Measurements from ENCODE around the gene NCR3LG1.

NCR3LG1 gene

GRCh38 chr11:17397311-17398002 is 45.9 kb downstream of the NCR3LG1 start:
- DNase-seq (ENCODE audit: insufficient read length, low spot score): no peak
- TF ChIP-seq POLR2A (IDR thresholded peaks at IDR 0.05; ENCODE audit: low read depth, low read length): no peak
- no peak for TF ChIP-seq POU2F2 (IDR thresholded peaks at IDR 0.05; ENCODE audit: low read depth, low read length)
- TF ChIP-seq POLR2AphosphoS5 (IDR thresholded peaks at IDR 0.05; ENCODE audit: low read depth, low read length): no peak
- TF ChIP-seq PAX5 (IDR thresholded peaks at IDR 0.05; ENCODE audit: insufficient read depth, low read length, severe bottlenecking): no peak
- TF ChIP-seq TAF1 (IDR thresholded peaks at IDR 0.05; ENCODE audit: low read depth, low read length): no peak
- TF ChIP-seq SPI1 (IDR thresholded peaks at IDR 0.05; ENCODE audit: low read depth, low read length): no peak
- no peak for FAIRE-seq

- FAIRE-seq (no peak), DNase-seq (ENCODE audit: insufficient read length, low spot score) (no peak)
- TF ChIP-seq POLR2AphosphoS5 (IDR thresholded peaks at IDR 0.05; ENCODE audit: low read depth, low read length) (no peak), SPI1 (IDR thresholded peaks at IDR 0.05; ENCODE audit: low read depth, low read length) (no peak), PAX5 (IDR thresholded peaks at IDR 0.05; ENCODE audit: insufficient read depth, low read length, severe bottlenecking) (no peak), POU2F2 (IDR thresholded peaks at IDR 0.05; ENCODE audit: low read depth, low read length) (no peak), POLR2A (IDR thresholded peaks at IDR 0.05; ENCODE audit: low read depth, low read length) (no peak), TAF1 (IDR thresholded peaks at IDR 0.05; ENCODE audit: low read depth, low read length) (no peak)
Observed at GRCh38 chr11:17399236-17399635, 47.6 kb downstream of the NCR3LG1 start.

- DNase-seq (ENCODE audit: insufficient read length, low spot score) (peak; percentile 43), FAIRE-seq (peak; percentile 91)
- no peak for TF ChIP-seq PAX5 (IDR thresholded peaks at IDR 0.05; ENCODE audit: insufficient read depth, low read length, severe bottlenecking)
- no peak for TF ChIP-seq POLR2A (IDR thresholded peaks at IDR 0.05; ENCODE audit: low read depth, low read length)
- TF ChIP-seq POLR2AphosphoS5 (IDR thresholded peaks at IDR 0.05; ENCODE audit: low read depth, low read length): no peak
- TF ChIP-seq TAF1 (IDR thresholded peaks at IDR 0.05; ENCODE audit: low read depth, low read length): no peak
- peak; percentile 89 for TF ChIP-seq SPI1 (IDR thresholded peaks at IDR 0.05; ENCODE audit: low read depth, low read length)
- no peak for TF ChIP-seq POU2F2 (IDR thresholded peaks at IDR 0.05; ENCODE audit: low read depth, low read length)
Observed at GRCh38 chr11:17400048-17400775, 48.6 kb downstream of the NCR3LG1 start.

GRCh38 chr11:17401316-17401715 is 49.7 kb downstream of the NCR3LG1 start:
- DNase-seq (ENCODE audit: insufficient read length, low spot score) (no peak), FAIRE-seq (no peak)
- TF ChIP-seq POLR2AphosphoS5 (IDR thresholded peaks at IDR 0.05; ENCODE audit: low read depth, low read length): no peak
- TF ChIP-seq TAF1 (IDR thresholded peaks at IDR 0.05; ENCODE audit: low read depth, low read length): no peak
- no peak for TF ChIP-seq PAX5 (IDR thresholded peaks at IDR 0.05; ENCODE audit: insufficient read depth, low read length, severe bottlenecking)
- TF ChIP-seq POU2F2 (IDR thresholded peaks at IDR 0.05; ENCODE audit: low read depth, low read length): no peak
- TF ChIP-seq POLR2A (IDR thresholded peaks at IDR 0.05; ENCODE audit: low read depth, low read length): no peak
- TF ChIP-seq SPI1 (IDR thresholded peaks at IDR 0.05; ENCODE audit: low read depth, low read length): no peak

- no peak for FAIRE-seq
- TF ChIP-seq TAF1 (IDR thresholded peaks at IDR 0.05; ENCODE audit: low read depth, low read length): no peak
- no peak for TF ChIP-seq PAX5 (IDR thresholded peaks at IDR 0.05; ENCODE audit: insufficient read depth, low read length, severe bottlenecking)
- no peak for TF ChIP-seq SPI1 (IDR thresholded peaks at IDR 0.05; ENCODE audit: low read depth, low read length)
- no peak for TF ChIP-seq POLR2A (IDR thresholded peaks at IDR 0.05; ENCODE audit: low read depth, low read length)
- TF ChIP-seq POLR2AphosphoS5 (IDR thresholded peaks at IDR 0.05; ENCODE audit: low read depth, low read length): no peak
- no peak for TF ChIP-seq POU2F2 (IDR thresholded peaks at IDR 0.05; ENCODE audit: low read depth, low read length)
- DNase-seq (ENCODE audit: insufficient read length, low spot score): no peak
Observed at GRCh38 chr11:17401841-17402240, 50.2 kb downstream of the NCR3LG1 start.

- TF ChIP-seq POLR2A (IDR thresholded peaks at IDR 0.05; ENCODE audit: low read depth, low read length): no peak
- no peak for TF ChIP-seq POLR2AphosphoS5 (IDR thresholded peaks at IDR 0.05; ENCODE audit: low read depth, low read length)
- TF ChIP-seq PAX5 (IDR thresholded peaks at IDR 0.05; ENCODE audit: insufficient read depth, low read length, severe bottlenecking): no peak
- TF ChIP-seq POU2F2 (IDR thresholded peaks at IDR 0.05; ENCODE audit: low read depth, low read length): no peak
- FAIRE-seq (no peak), DNase-seq (ENCODE audit: insufficient read length, low spot score) (no peak)
Observed at GRCh38 chr11:17402486-17402885, 50.9 kb downstream of the NCR3LG1 start.

- FAIRE-seq (no peak), DNase-seq (ENCODE audit: insufficient read length, low spot score) (no peak)
- no peak for TF ChIP-seq POU2F2 (IDR thresholded peaks at IDR 0.05; ENCODE audit: low read depth, low read length)
- TF ChIP-seq TAF1 (IDR thresholded peaks at IDR 0.05; ENCODE audit: low read depth, low read length): no peak
- TF ChIP-seq SPI1 (IDR thresholded peaks at IDR 0.05; ENCODE audit: low read depth, low read length): no peak
- no peak for TF ChIP-seq POLR2A (IDR thresholded peaks at IDR 0.05; ENCODE audit: low read depth, low read length)
- TF ChIP-seq PAX5 (IDR thresholded peaks at IDR 0.05; ENCODE audit: insufficient read depth, low read length, severe bottlenecking): no peak
- TF ChIP-seq POLR2AphosphoS5 (IDR thresholded peaks at IDR 0.05; ENCODE audit: low read depth, low read length): no peak
Observed at GRCh38 chr11:17403980-17404759, 52.6 kb downstream of the NCR3LG1 start.

GRCh38 chr11:17405232-17406005 is 53.8 kb downstream of the NCR3LG1 start:
- no peak for DNase-seq (ENCODE audit: insufficient read length, low spot score)
- TF ChIP-seq POLR2A (IDR thresholded peaks at IDR 0.05; ENCODE audit: low read depth, low read length): no peak
- no peak for TF ChIP-seq PAX5 (IDR thresholded peaks at IDR 0.05; ENCODE audit: insufficient read depth, low read length, severe bottlenecking)
- no peak for TF ChIP-seq POLR2AphosphoS5 (IDR thresholded peaks at IDR 0.05; ENCODE audit: low read depth, low read length)
- TF ChIP-seq SPI1 (IDR thresholded peaks at IDR 0.05; ENCODE audit: low read depth, low read length): no peak
- TF ChIP-seq TAF1 (IDR thresholded peaks at IDR 0.05; ENCODE audit: low read depth, low read length): no peak
- no peak for TF ChIP-seq POU2F2 (IDR thresholded peaks at IDR 0.05; ENCODE audit: low read depth, low read length)
- no peak for FAIRE-seq

All from GM12891 (cell line).